Aorta (tissue), 5 donors: ENCODE measurements around the gene ATXN7. TPM values are rescaled to one million over a fixed set of nuclear protein-coding genes. Genes with fewer than 3 reads are reported as not detected.
A peak's percentile ranks its signal among the peaks of the same experiment; 100 is the strongest.

Experiments used
- ATAC-seq: fragments of 200-7000 bp; cut with Tn5 transposase; one replicate; pipeline ENCODE4 v1.9.1; 2022; ENCODE audit warnings: moderate library complexity; ENCODE audit not compliant: low FRiP score
- DNase-seq, 2 donors: peaks; one replicate each; pipeline ENCODE4 v3.0.0-alpha.2; 2020
- H3K27ac ChIP-seq, 2 donors: one replicate each; pipeline ENCODE4 v1.5.1; 2013; ENCODE audit warnings: low read length in 2 of 2, mild to moderate bottlenecking in 2 of 2, moderate library complexity in 2 of 2, control low read depth in 1 of 2, inconsistent platforms in 1 of 2, low read depth in 1 of 2
- H3K27me3 ChIP-seq, 2 donors: one replicate each; pipeline ENCODE4 v1.6.1; 2013; ENCODE audit warnings: control low read depth in 1 of 2, low read length in 1 of 2, mild to moderate bottlenecking in 1 of 2, moderate library complexity in 1 of 2; ENCODE audit not compliant: insufficient read depth in 2 of 2, control insufficient read depth in 1 of 2
- H3K36me3 ChIP-seq, 2 donors: one replicate each; pipeline ENCODE4 v1.6.1; 2013; ENCODE audit warnings: control low read depth in 1 of 2, low read length in 1 of 2, mild to moderate bottlenecking in 1 of 2; ENCODE audit not compliant: insufficient read depth in 2 of 2, control insufficient read depth in 1 of 2
- H3K4me1 ChIP-seq, 2 donors: one replicate each; pipeline ENCODE4 v1.6.1; 2013; ENCODE audit warnings: low read length in 2 of 2, control low read depth in 1 of 2, mild to moderate bottlenecking in 1 of 2, moderate library complexity in 1 of 2; ENCODE audit not compliant: insufficient read depth in 2 of 2, control insufficient read depth in 1 of 2
- H3K4me3 ChIP-seq, 2 donors: one replicate each; pipeline ENCODE4 v1.5.1; 2013; ENCODE audit warnings: low read length in 2 of 2, control low read depth in 1 of 2, mild to moderate bottlenecking in 1 of 2
- H3K9me3 ChIP-seq: one replicate; pipeline ENCODE4 v1.6.1; 2013; ENCODE audit warnings: mild to moderate bottlenecking, low read length; ENCODE audit not compliant: control insufficient read depth
- WGBS, 2 donors: extraction: QIAGEN DNeasy Blood & Tissue Kit; methylation state at CpG; one replicate each; pipeline ENCODE4 v1.1.7; 2013; 5-methylcytosine and 5-hydroxymethylcytosine counted together
- intact Hi-C, 2 donors: fragments of 100-400 bp; cut with DNase I; formaldehyde crosslinking; loops; one replicate each; pipeline versions ENCODE4 v1.14.2 to v1.15.0; 2022
- polyA plus RNA-seq, 2 donors: library from polyadenylated mRNA; stranded (reverse); fragments of 200-250 nt; gene quantifications; one replicate each; pipeline ENCODE4 v1.2.3, GENCODE V29; 2013
- total RNA-seq, 2 donors: library from RNA; stranded (reverse); fragmentation: NEBNext Ultra II Directional; extraction: Animal tissue kit (Norgen Biotek cat#: 25700); gene quantifications; one replicate each; pipeline ENCODE4 v1.2.1, GENCODE V29; 2021
- donor health status: healthy with polysubstance abuse.
- donor health status: Bipolar disorder and iron deficiency.
- donor health status: DM: no; HTN: no; CAD: no.
- donor health status: DM: no; HTN: no; CAD: no.
- donor health status: DM: yes; HTN: yes; CAD: no.

The ATXN7 gene
- total and polyA plus RNA-seq, 4 donors = 4.1 to 52.5 (median 29.2) TPM

DNA sequence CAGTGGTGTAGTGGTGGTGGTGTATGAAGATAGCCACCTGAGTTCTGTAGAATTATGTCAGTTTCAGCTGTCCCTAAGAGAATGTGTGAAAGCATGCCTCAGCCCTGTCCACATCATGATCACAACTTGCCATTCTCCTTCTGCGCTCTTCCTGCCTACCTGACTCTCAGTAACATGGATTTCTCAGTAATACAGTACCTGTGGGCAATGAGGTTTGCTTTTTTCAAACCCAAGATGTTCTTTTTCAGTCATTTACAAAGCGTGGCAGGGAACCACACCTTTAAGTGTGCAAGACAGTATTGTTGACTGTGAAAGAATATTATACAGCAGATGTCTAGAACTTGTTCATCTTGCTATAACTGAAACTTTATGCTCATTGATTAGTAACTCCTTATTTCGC lies 120.7 kb downstream of the ATXN7 start:
- ATAC-seq (no peak), DNase-seq (no peak)
- H3K36me3 ChIP-seq = peaks cover 3 to 14% of the 10 kb centered on the region in 2 donors
- no peaks in the 10 kb centered on the region for H3K9me3 ChIP-seq
- intact Hi-C loops = no loop called here
- no peak overlapping the region for H3K4me3 ChIP-seq
- H3K4me1 ChIP-seq = peaks cover 0 to 2% of the 10 kb centered on the region in 2 donors
- H3K27ac ChIP-seq = no peak overlapping the region
- no peaks in the 10 kb centered on the region for H3K27me3 ChIP-seq
- WGBS, 2 donors = 97 to 100% methylated on average over 3 of the region's 3 CpGs

- ATAC-seq = no peak
- DNase-seq = no peak
- no peaks in the 10 kb centered on the region for H3K4me1 ChIP-seq
- WGBS, 2 donors = 75 to 76% methylated on average over 7 of the region's 7 CpGs
- no peaks in the 10 kb centered on the region for H3K9me3 ChIP-seq
- no peak overlapping the region for H3K27ac ChIP-seq
- no peaks in the 10 kb centered on the region for H3K27me3 ChIP-seq
- peaks cover 3 to 13% of the 10 kb centered on the region in 2 donors for H3K36me3 ChIP-seq
- intact Hi-C loops = no loop called here
- no peak overlapping the region for H3K4me3 ChIP-seq
Measured at GRCh38 chr3:63986146-63986545, 122.5 kb downstream of the ATXN7 start.

- Histone ChIP-seq H3K27ac (no peak overlapping the region), H3K9me3 (no peaks in the 10 kb centered on the region), H3K4me3 (no peak overlapping the region), H3K27me3 (no peaks in the 10 kb centered on the region), H3K36me3 (peaks cover 3 to 11% of the 10 kb centered on the region in 2 donors), H3K4me1 (no peaks in the 10 kb centered on the region)
- DNase-seq (no peak), ATAC-seq (no peak)
- WGBS, 2 donors = 73 to 75% methylated on average over 2 of the region's 2 CpGs
- intact Hi-C loops = no loop called here
Measured at GRCh38 chr3:63986831-63987230, 123.2 kb downstream of the ATXN7 start.

- Histone ChIP-seq H3K27me3 (no peaks in the 10 kb centered on the region), H3K4me3 (no peak overlapping the region), H3K27ac (no peak overlapping the region), H3K36me3 (peaks cover 3 to 12% of the 10 kb centered on the region in 2 donors), H3K4me1 (no peaks in the 10 kb centered on the region), H3K9me3 (no peaks in the 10 kb centered on the region)
- DNase-seq = no peak
- WGBS, 2 donors = 79 to 80% methylated on average over 4 of the region's 4 CpGs
- intact Hi-C loops = no loop called here
- no peak for ATAC-seq
Measured at GRCh38 chr3:63988943-63989342, 125.3 kb downstream of the ATXN7 start.

DNA sequence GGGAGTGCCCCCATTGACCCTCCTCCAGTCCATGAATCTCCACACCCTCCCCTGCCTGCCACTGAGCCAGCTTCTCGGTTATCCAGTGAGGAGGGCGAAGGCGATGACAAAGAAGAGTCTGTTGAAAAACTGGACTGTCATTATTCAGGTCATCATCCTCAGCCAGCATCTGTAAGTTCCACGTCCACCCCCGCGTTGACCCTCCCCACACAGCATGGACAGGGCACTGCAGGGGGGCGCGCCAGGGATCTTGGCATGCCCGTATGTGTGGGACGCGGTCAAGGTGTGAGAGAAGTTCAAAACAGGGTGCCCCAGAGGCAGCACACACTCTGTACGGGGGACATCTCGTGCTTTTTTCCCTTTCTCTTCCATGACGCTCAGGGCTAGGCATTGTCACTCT lies 126.5 kb downstream of the ATXN7 start:
- Histone ChIP-seq H3K9me3 (no peaks in the 10 kb centered on the region), H3K27ac (no peak overlapping the region), H3K4me1 (no peaks in the 10 kb centered on the region), H3K27me3 (no peaks in the 10 kb centered on the region), H3K4me3 (no peak overlapping the region), H3K36me3 (peaks cover 3 to 11% of the 10 kb centered on the region in 2 donors)
- intact Hi-C loops = loop anchor here (5.0 to 10.0 kb wide), 3 partner anchors 75 to 638 kb away; partner anchors contain the start of genes ATXN7 (in 2 of the 2), THOC7 (in 2 of the 2) and SCAANT1 (in 1 of the 2)
- 92 to 93% methylated on average over 14 of the region's 14 CpGs for WGBS, 2 donors
- no peak for ATAC-seq
- DNase-seq = peak in 1 of 2 donors; percentile 44

- Histone ChIP-seq H3K4me1 (no peaks in the 10 kb centered on the region), H3K9me3 (no peaks in the 10 kb centered on the region), H3K4me3 (no peak overlapping the region), H3K27ac (no peak overlapping the region), H3K36me3 (peaks cover 3 to 14% of the 10 kb centered on the region in 2 donors), H3K27me3 (no peaks in the 10 kb centered on the region)
- DNase-seq (no peak), ATAC-seq (no peak)
- 91 to 93% methylated on average over 5 of the region's 5 CpGs for WGBS, 2 donors
- intact Hi-C loops = loop anchor here (5.0 to 10.0 kb wide), 3 partner anchors 76 to 638 kb away; partner anchors contain the start of genes ATXN7 (in 2 of the 2), THOC7 (in 2 of the 2) and SCAANT1 (in 1 of the 2)
Measured at GRCh38 chr3:63990733-63991132, 127.1 kb downstream of the ATXN7 start.

GRCh38 chr3:63991666-63992065 lies 128.0 kb downstream of the ATXN7 start:
- intact Hi-C loops = loop anchor here (5.0 to 10.0 kb wide), 3 partner anchors 77 to 639 kb away; partner anchors contain the start of genes ATXN7 (in 2 of the 2), THOC7 (in 2 of the 2) and SCAANT1 (in 1 of the 2)
- DNase-seq (no peak), ATAC-seq (no peak)
- WGBS, 2 donors = 86% methylated on average over 3 of the region's 3 CpGs
- no peak overlapping the region for H3K4me3 ChIP-seq
- no peak overlapping the region for H3K27ac ChIP-seq
- H3K9me3 ChIP-seq = no peaks in the 10 kb centered on the region
- no peaks in the 10 kb centered on the region for H3K27me3 ChIP-seq
- H3K36me3 ChIP-seq = peaks cover 3 to 18% of the 10 kb centered on the region in 2 donors
- no peaks in the 10 kb centered on the region for H3K4me1 ChIP-seq

DNA sequence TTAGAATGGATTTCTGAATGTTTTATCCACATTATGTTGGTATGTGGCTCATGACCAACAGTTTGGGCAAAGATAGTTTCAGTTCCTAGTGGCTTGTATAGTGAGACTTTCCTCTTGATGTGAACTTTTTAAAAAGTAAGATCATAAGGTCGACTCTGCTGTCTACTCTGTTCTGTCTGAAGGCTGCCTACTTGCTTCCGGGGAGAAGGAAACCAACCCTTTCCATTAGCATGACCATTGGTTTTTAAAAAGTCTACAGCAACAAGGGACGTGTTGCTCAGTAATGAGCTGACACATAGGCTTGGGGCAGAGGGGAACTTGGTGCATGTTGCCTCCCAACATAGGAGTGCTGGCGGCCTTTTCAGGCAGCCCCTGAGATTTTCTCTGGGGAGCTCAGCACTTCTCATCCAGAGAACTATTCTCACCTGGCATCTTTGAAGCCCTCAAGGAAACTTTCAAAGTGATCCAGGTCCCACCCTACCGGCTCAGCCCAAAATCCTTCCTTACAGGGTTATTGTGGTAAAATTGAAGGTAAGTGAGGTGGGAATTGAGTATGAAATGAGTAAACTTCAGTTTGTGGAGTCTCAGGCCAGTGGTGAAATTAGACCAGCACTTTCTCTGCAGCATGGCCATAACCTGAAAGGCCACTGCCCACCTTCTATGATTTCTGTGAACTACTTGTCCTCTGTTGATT lies 129.0 kb downstream of the ATXN7 start:
- intact Hi-C loops = loop anchor here (5.0 to 10.0 kb wide), 3 partner anchors 78 to 640 kb away; partner anchors contain the start of genes ATXN7 (in 2 of the 2), THOC7 (in 2 of the 2) and SCAANT1 (in 1 of the 2)
- Histone ChIP-seq H3K27me3 (no peaks in the 10 kb centered on the region), H3K4me3 (no peak overlapping the region), H3K4me1 (no peaks in the 10 kb centered on the region), H3K27ac (no peak overlapping the region), H3K9me3 (no peaks in the 10 kb centered on the region), H3K36me3 (peaks cover 0 to 18% of the 10 kb centered on the region in 2 donors)
- no peak for ATAC-seq
- WGBS, 2 donors = 84 to 90% methylated on average over 5 of the region's 5 CpGs
- no peak for DNase-seq
